Heart left ventricle (tissue), 16 donors: ENCODE measurements around the gene PRKACG. TPM values are rescaled to one million over a fixed set of nuclear protein-coding genes. Genes with fewer than 3 reads are reported as not detected.

Experiments used
- ATAC-seq, 4 donors: fragments of 200-7000 bp; cut with Tn5 transposase; one replicate each; pipeline ENCODE4 v1.9.1; 2020 to 2022; ENCODE audit warnings: moderate library complexity in 4 of 4, mild to moderate bottlenecking in 3 of 4, moderate number of reproducible peaks in 1 of 4
- DNase-seq, 5 donors: peaks; one replicate each; pipeline ENCODE4 v3.0.0-alpha.2; 2020
- H3K27ac ChIP-seq, 12 donors: fragments of 200-600 bp; sonication (generic) in 4 of 12; one replicate each; pipeline versions ENCODE4 v1.5.0 to v1.8.0; 2016 to 2022; ENCODE audit warnings: mild to moderate bottlenecking in 2 of 12
- H3K27me3 ChIP-seq, 9 donors: fragments of 200-600 bp; sonication (generic) in 2 of 9; one replicate each; pipeline versions ENCODE4 v1.5.1 to v1.8.0; 2016 to 2022; ENCODE audit warnings: mild to moderate bottlenecking in 3 of 9
- H3K36me3 ChIP-seq, 9 donors: fragments of 200-600 bp; sonication (generic) in 2 of 9; one replicate each; pipeline versions ENCODE4 v1.5.0 to v1.8.0; 2018 to 2022; ENCODE audit warnings: mild to moderate bottlenecking in 2 of 9
- H3K4me1 ChIP-seq, 12 donors: fragments of 200-600 bp; sonication (generic) in 4 of 12; one replicate each; pipeline versions ENCODE4 v1.5.0 to v1.8.0; 2016 to 2022; ENCODE audit warnings: mild to moderate bottlenecking in 3 of 12
- H3K4me3 ChIP-seq, 12 donors: fragments of 200-600 bp; sonication (generic) in 4 of 12; one replicate each; pipeline versions ENCODE4 v1.5.0 to v1.8.0; 2017 to 2022; ENCODE audit warnings: mild to moderate bottlenecking in 9 of 12, moderate library complexity in 4 of 12
- H3K9me3 ChIP-seq, 12 donors: fragments of 200-600 bp; sonication (generic) in 4 of 12; one replicate each; pipeline versions ENCODE4 v1.5.0 to v1.8.0; 2016 to 2022; ENCODE audit warnings: mild to moderate bottlenecking in 1 of 12
- CTCF ChIP-seq, 12 donors: fragments of 200-600 bp; sonication (generic) in 4 of 12; IDR thresholded peaks; one replicate each; pipeline versions ENCODE4 v1.5.0 to v1.8.0; 2018 to 2022; ENCODE audit warnings: antibody characterized with exemption in 12 of 12, mild to moderate bottlenecking in 5 of 12
- POLR2A ChIP-seq, 2 donors: fragments of 450-650 bp; IDR thresholded peaks; one replicate each; pipeline ENCODE4 v1.6.1; 2017; ENCODE audit warnings: antibody characterized with exemption in 2 of 2, mild to moderate bottlenecking in 2 of 2, moderate library complexity in 2 of 2
- WGBS, 4 donors: extraction: QIAGEN DNeasy Blood & Tissue Kit in 2 of 4; methylation state at CpG; one replicate each; pipeline versions ENCODE4 v1.1.5 to v1.1.7; 2013 to 2018; 5-methylcytosine and 5-hydroxymethylcytosine counted together
- intact Hi-C, 10 donors: fragments of 100-400 bp; cut with DNase I; formaldehyde crosslinking; loops; one replicate each; pipeline versions ENCODE4 v1.11.1 to v1.14.2; 2022
- polyA plus RNA-seq, 2 donors: library from polyadenylated mRNA; stranded (reverse); fragments of 200-250 nt; gene quantifications; one replicate each; pipeline ENCODE4 v1.2.3, GENCODE V29; 2013
- total RNA-seq, 9 donors: library from RNA; depleted of rRNA in 2 of 9; stranded (reverse); fragments of >200 nt in 2 of 9; fragmentation: NEBNext Ultra II Directional in 3 of 9; extraction: Animal tissue kit (Norgen Biotek cat#: 25700) in 3 of 9; gene quantifications; one replicate each; pipeline versions ENCODE4 v1.1.0 to v1.2.4, GENCODE V29; 2016 to 2023
- donor health status: ischemic (EF 13 %, LVEDD 7.1; RV severe dilation, severe dysfunction).
- donor health status: healthy with polysubstance abuse.
- donor health status: DM: no; HTN: yes; CAD: no.
- donor health status: DM: no; HTN: no; CAD: no.
- donor health status: ischemic (EF 25% LVEDD 6.9; RV normal size, moderate dysfunction).
- donor health status: ischemic (EF 25% LVEDD 5.7; RV mildly dilated, moderate dysfunction).
- donor health status: healthy.
- donor health status: DM: yes; HTN: yes; CAD: no.
- donor health status: ischemic (EF 35%, LVEDD 5.7; RV mildly dilated, moderate dysfunction).
- donor health status: nonischemic (EF 11% LVEDD 7.7; RV severe dilation, severe dysfunction).
- donor health status: DM: yes; HTN: yes; CAD: no.
- donor health status: PGD.
- donor health status: ischemic (EF 29% LVEDD 5.4; RV normal size, mild dysfunction).
- donor health status: nonischemic (EF 23%, LVEDD 6.1; RV moderate dilation, normal function).

PRKACG gene
- total and polyA plus RNA-seq, 11 donors = not detected

GRCh38 chr9:68983008-68983411 is 30.9 kb downstream of the PRKACG start:
- Histone ChIP-seq H3K4me1 (peaks cover 0 to 63% (median 38%) of the 10 kb centered on the region in 12 donors), H3K9me3 (no peaks in the 10 kb centered on the region), H3K36me3 (no peaks in the 10 kb centered on the region), H3K4me3 (no peak overlapping the region), H3K27me3 (no peaks in the 10 kb centered on the region), H3K27ac (peak overlapping the region; percentile 60 to 92 (median 80))
- intact Hi-C loops = loop anchor here in 1 of 10 donors (10.0 kb wide), 1 partner anchor 118 kb away; no protein-coding TSS in a partner anchor
- no peak for TF ChIP-seq CTCF (IDR thresholded peaks at IDR 0.05)
- no peak for TF ChIP-seq POLR2A (IDR thresholded peaks at IDR 0.05)
- ATAC-seq = peak in 2 of 4 donors; percentile 37 to 45
- DNase-seq = no peak

GRCh38 chr9:68981789-68982188 is 32.1 kb downstream of the PRKACG start:
- Histone ChIP-seq H3K4me1 (peaks cover 0 to 63% (median 38%) of the 10 kb centered on the region in 12 donors), H3K9me3 (no peaks in the 10 kb centered on the region), H3K27me3 (no peaks in the 10 kb centered on the region), H3K27ac (peak overlapping the region; percentile 16 to 92 (median 80)), H3K4me3 (no peak overlapping the region), H3K36me3 (no peaks in the 10 kb centered on the region)
- 12 to 20% (median 14%) methylated on average over 6 of the region's 6 CpGs for WGBS, 4 donors
- DNase-seq = no peak
- no peak for TF ChIP-seq POLR2A (IDR thresholded peaks at IDR 0.05)
- no peak for TF ChIP-seq CTCF (IDR thresholded peaks at IDR 0.05)
- intact Hi-C loops = loop anchor here in 1 of 10 donors (10.0 kb wide), 1 partner anchor 117 kb away; no protein-coding TSS in a partner anchor
- no peak for ATAC-seq

GRCh38 chr9:68980341-68980914 is 33.5 kb downstream of the PRKACG start:
- Histone ChIP-seq H3K9me3 (no peaks in the 10 kb centered on the region), H3K4me3 (no peak overlapping the region), H3K36me3 (no peaks in the 10 kb centered on the region), H3K27ac (peak overlapping the region; percentile 63 to 92 (median 80)), H3K4me1 (peaks cover 0 to 68% (median 38%) of the 10 kb centered on the region in 12 donors), H3K27me3 (no peaks in the 10 kb centered on the region)
- DNase-seq (peak in 1 of 5 donors; percentile 49), ATAC-seq (peak in 3 of 4 donors; percentile 16 to 33 (median 23))
- intact Hi-C loops = loop anchor here in 1 of 10 donors (10.0 kb wide), 1 partner anchor 116 kb away; no protein-coding TSS in a partner anchor
- TF ChIP-seq CTCF (IDR thresholded peaks at IDR 0.05) = no peak
- 57 to 63% (median 60%) methylated on average over 3 of the region's 3 CpGs for WGBS, 4 donors

GRCh38 chr9:68979538-68980314 is 34.2 kb downstream of the PRKACG start:
- 31 to 45% (median 37%) methylated on average over 6 to 9 of the region's 9 CpGs for WGBS, 4 donors
- DNase-seq = peak in 4 of 5 donors; percentile 38 to 80 (median 57)
- peak overlapping the region; percentile 63 to 92 (median 80) for H3K27ac ChIP-seq
- intact Hi-C loops = loop anchor here in 2 of 10 donors (10.0 kb wide), 2 partner anchors 65 to 115 kb away; no protein-coding TSS in a partner anchor
- H3K27me3 ChIP-seq = no peaks in the 10 kb centered on the region
- no peak overlapping the region for H3K4me3 ChIP-seq
- TF ChIP-seq POLR2A (IDR thresholded peaks at IDR 0.05) = no peak
- TF ChIP-seq CTCF (IDR thresholded peaks at IDR 0.05) = no peak
- H3K9me3 ChIP-seq = no peaks in the 10 kb centered on the region
- H3K36me3 ChIP-seq = no peaks in the 10 kb centered on the region
- peak; percentile 73 to 86 (median 84) for ATAC-seq
- H3K4me1 ChIP-seq = peaks cover 0 to 65% (median 38%) of the 10 kb centered on the region in 12 donors
